Liver (tissue), 2 donors: Measurements from ENCODE around the gene IPP.
"Not testable (repeated sequence)": the region's sequence is repeated elsewhere in the genome, so short reads cannot be mapped to it uniquely, and the experiment has no call there.

Source experiments
- YY1 ChIP-seq: IDR thresholded peaks from 2 replicates; pipeline ENCODE4 v1.6.1; 2016; ENCODE audit warnings: antibody characterized with exemption, mild to moderate bottlenecking
- TF ChIP-seq, protein P1 (sequence below): fragments of 150-350 bp; IDR thresholded peaks from 2 replicates; pipeline ENCODE4 v1.5.1; 2017; ENCODE audit warnings: improper control_type of control experiment, low read depth, low read length; ENCODE audit not compliant: missing input control
- TF ChIP-seq, protein P2 (sequence below): IDR thresholded peaks from 2 replicates; pipeline ENCODE4 v1.6.1; 2016; ENCODE audit warnings: antibody characterized with exemption, mild to moderate bottlenecking
- TF ChIP-seq, protein P3 (sequence below): IDR thresholded peaks from 2 replicates; pipeline ENCODE4 v1.6.1; 2016; ENCODE audit warnings: antibody characterized with exemption
- donor health status: healthy.

DNA sequence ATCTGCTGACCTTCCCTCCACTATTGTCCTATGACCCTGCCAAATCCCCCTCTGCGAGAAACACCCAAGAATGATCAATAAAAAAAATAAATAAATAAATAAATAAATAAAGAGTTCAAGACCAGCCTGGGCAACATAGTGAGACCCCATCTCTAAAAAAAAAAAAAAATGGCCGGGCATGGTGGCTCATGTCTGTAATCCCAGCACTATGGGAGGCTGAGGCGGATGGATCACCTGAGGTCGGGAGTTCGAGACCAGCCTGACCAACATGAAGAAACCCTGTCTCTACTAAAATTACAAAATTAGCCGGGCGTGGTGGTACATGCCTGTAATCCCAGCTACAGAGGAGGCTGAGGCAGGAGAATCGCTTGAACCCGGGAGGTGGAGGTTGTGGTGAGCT lies 24.4 kb downstream of the IPP start:
- TF ChIP-seq, protein P1, sequence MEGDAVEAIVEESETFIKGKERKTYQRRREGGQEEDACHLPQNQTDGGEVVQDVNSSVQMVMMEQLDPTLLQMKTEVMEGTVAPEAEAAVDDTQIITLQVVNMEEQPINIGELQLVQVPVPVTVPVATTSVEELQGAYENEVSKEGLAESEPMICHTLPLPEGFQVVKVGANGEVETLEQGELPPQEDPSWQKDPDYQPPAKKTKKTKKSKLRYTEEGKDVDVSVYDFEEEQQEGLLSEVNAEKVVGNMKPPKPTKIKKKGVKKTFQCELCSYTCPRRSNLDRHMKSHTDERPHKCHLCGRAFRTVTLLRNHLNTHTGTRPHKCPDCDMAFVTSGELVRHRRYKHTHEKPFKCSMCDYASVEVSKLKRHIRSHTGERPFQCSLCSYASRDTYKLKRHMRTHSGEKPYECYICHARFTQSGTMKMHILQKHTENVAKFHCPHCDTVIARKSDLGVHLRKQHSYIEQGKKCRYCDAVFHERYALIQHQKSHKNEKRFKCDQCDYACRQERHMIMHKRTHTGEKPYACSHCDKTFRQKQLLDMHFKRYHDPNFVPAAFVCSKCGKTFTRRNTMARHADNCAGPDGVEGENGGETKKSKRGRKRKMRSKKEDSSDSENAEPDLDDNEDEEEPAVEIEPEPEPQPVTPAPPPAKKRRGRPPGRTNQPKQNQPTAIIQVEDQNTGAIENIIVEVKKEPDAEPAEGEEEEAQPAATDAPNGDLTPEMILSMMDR, result not testable (repeated sequence)
- TF ChIP-seq YY1, result not testable (repeated sequence)
- TF ChIP-seq, protein P2, sequence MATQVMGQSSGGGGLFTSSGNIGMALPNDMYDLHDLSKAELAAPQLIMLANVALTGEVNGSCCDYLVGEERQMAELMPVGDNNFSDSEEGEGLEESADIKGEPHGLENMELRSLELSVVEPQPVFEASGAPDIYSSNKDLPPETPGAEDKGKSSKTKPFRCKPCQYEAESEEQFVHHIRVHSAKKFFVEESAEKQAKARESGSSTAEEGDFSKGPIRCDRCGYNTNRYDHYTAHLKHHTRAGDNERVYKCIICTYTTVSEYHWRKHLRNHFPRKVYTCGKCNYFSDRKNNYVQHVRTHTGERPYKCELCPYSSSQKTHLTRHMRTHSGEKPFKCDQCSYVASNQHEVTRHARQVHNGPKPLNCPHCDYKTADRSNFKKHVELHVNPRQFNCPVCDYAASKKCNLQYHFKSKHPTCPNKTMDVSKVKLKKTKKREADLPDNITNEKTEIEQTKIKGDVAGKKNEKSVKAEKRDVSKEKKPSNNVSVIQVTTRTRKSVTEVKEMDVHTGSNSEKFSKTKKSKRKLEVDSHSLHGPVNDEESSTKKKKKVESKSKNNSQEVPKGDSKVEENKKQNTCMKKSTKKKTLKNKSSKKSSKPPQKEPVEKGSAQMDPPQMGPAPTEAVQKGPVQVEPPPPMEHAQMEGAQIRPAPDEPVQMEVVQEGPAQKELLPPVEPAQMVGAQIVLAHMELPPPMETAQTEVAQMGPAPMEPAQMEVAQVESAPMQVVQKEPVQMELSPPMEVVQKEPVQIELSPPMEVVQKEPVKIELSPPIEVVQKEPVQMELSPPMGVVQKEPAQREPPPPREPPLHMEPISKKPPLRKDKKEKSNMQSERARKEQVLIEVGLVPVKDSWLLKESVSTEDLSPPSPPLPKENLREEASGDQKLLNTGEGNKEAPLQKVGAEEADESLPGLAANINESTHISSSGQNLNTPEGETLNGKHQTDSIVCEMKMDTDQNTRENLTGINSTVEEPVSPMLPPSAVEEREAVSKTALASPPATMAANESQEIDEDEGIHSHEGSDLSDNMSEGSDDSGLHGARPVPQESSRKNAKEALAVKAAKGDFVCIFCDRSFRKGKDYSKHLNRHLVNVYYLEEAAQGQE, result not testable (repeated sequence)
- TF ChIP-seq, protein P3, sequence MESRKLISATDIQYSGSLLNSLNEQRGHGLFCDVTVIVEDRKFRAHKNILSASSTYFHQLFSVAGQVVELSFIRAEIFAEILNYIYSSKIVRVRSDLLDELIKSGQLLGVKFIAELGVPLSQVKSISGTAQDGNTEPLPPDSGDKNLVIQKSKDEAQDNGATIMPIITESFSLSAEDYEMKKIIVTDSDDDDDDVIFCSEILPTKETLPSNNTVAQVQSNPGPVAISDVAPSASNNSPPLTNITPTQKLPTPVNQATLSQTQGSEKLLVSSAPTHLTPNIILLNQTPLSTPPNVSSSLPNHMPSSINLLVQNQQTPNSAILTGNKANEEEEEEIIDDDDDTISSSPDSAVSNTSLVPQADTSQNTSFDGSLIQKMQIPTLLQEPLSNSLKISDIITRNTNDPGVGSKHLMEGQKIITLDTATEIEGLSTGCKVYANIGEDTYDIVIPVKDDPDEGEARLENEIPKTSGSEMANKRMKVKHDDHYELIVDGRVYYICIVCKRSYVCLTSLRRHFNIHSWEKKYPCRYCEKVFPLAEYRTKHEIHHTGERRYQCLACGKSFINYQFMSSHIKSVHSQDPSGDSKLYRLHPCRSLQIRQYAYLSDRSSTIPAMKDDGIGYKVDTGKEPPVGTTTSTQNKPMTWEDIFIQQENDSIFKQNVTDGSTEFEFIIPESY, result not testable (repeated sequence)
